ENCODE data around the gene CYB5R4.

- TF ChIP-seq CTCF (IDR thresholded peaks at IDR 0.05) (no peak), ZFX (IDR thresholded peaks at IDR 0.05; ENCODE audit: borderline replicate concordance) (no peak)
Observed at GRCh38 chr6:83824831-83825230, 34.7 kb upstream of the CYB5R4 start.

Measured in 22Rv1 (cell line).